NCI-H345 (cell line): ENCODE results near the gene ZNF682.
"Not testable (repeated sequence)": the region's sequence is repeated elsewhere in the genome, so short reads cannot be mapped to it uniquely, and the experiment has no call there.

Source experiments
- DNase-seq: peaks from one replicate; lab custom pipeline; 2025; lab: John Stamatoyannopoulos, UW

ZNF682 gene

DNA sequence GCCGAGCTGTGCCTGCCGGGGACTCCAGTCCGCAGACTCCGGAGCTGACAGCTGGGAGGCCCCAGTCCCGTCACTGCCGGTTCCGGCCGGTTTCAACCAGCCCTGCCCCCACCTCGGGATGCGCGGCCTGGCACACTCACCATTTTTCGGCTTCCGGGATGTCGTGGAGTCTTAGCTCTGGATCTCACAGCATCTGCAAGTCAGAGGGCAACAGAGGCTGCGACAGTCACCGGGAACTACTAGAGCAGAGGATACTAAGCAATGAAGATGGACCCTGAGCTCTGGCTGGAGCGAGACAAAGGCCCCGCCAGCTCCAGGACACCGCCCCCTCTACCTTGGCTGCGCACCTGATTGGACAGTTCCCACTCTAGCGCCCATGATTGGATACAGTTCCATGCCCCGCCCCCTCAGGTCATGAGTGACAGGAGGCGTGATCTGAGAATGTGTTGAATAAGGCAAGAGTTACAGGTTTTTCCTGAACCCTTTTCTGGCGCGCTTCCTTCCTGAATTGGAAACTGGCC lies at the start of gene ZNF682:
Gene ZNF682 (minus strand): TSS at position 303 of the 521 bp plus-strand sequence. CDS start 160 bp downstream, at position 143.
- DNase-seq, result peak; percentile 82

DNA sequence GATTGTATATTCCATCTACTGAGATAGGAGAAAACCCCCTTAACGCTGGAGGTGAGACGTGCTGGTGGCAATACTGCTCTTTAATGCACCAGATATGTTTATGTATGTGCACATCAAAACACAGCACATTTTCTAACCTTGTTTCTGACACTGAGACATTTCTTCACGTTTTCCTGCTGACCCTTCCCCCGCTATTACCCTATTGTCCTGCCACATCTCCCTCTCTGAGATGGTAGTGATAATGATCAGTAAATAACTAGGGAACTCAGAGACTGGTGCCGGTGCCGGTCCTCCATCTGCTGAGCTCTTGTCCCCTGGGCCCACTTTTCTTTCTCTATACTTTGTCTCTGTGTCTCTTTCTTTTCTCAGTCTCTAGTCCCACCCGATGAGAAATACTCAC lies 43.6 kb upstream of the ZNF682 start:
- DNase-seq, result not testable (repeated sequence)

DNA sequence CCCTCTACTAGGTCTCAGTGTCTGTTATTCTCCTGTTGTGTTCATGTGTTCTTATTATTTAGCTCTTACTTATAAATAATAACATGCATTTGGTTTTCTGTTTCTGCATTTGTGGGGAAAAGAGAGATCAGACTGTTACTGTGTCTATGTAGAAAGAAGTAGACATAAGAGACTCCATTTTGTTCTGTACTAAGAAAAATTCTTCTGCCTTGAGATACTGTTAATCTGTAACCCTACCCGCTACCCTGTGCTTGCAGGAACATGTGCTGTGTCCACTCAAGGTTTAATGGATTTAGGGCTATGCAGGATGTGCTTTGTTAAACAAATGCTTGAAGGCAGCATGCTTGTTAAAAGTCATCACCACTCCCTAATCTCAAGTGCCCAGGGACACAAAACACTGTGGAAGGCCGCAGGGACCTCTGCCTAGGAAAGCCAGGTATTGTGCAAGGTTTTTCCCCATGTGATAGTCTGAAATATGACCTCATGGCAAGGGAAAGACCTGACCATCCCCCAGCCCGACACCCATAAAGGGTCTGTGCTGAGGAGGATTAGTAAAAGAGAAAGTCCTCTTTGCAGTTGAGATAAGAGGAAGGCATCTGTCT lies 43.0 kb upstream of the ZNF682 start:
- not testable (repeated sequence) for DNase-seq

DNA sequence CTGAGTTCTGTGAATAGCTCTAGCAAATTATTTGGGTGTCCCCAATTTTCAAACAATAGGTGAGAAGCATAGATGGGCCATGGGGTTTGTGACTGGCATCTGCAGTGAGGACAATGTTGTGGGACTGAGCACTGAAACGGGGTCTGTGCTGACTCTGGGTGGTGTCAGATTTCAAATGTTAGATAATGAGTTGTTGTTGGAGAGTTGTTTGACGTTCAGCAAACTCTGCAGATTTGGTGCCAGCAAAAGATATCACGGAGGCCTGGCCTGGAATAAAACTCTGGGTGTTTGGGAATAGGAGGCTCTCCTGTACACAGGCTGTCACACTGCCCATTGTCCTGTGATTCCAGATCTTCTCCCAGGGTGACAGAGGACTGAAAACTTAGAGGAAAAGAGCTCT lies 41.4 kb upstream of the ZNF682 start:
- no peak for DNase-seq

DNA sequence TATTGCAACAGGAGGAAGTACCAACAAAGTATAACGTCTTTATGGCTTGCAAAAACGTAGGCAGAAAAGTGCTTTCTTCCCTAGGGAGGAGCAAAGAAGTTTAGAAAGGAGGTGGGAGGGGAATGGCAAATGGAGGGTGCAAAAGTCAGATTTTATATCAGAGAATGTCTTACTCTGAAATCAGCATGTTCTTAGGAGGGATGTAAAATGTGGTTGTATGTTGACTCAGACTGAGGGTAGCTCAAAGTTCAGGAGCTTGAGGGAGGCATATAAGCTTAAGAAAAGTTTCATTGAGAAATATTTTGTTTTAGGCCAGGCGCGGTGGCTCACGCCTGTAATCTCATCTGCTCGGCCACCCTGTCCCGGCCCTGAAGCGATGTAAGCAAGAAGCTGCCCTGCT lies 40.2 kb upstream of the ZNF682 start:
- DNase-seq, result no peak

DNA sequence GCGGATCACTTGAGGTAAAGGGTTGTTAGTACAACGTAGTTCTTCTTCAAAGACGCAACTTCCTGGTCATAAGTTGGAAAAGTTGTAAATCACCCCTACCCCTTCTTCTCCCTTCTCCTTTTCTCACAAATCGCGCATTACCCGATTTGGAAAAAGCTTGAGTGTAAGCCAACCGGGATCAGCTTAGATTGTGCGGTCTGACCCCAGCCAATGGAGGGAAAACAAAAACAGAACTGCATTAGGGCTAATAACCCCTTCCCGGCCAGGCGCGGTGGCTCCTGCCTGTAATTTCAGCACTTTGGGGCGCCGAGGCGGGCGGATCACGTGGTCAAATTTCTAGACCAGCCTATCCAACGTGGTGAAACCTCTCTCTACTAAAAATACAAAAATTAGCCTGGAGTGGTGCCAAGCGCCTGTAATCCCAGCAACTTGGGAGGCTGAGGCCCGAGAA lies 39.3 kb upstream of the ZNF682 start:
- DNase-seq, result no peak

DNA sequence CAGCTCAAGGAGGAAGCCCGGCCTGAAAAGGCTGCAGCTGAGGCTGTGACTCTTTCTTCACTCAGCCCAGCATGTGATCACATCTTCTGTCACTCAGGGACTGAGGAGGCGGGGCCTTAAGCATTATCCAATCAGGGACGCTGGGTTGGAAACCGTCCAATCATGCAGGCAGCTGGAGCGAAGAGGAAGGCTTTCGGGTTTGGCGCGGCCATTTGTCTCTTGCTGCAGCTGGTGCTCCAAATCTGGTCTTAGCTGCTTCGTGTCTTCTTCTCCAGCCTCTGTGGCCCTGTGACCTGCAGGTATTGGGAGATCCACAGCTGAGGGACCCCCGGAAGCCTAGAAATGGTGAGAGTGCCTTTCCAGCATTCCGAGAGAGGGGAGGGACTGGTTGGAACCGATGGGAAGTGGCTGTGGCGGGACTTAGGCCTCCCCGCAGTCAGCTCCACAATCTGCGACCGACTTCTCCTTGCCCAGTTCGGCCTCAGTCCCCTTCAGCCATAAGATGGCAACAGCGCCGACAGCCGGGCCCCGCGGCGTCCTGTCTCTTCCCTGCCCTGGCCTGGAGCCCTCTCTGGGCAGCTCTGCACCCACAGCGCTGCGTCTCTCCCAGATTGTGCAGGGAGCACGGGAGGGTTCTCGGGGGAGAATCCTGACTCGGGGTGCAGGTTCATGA lies 38.6 kb upstream of the ZNF682 start, which contains the start of gene ZNF90:
Gene ZNF90 (plus strand): TSS at position 210 of the 673 bp plus-strand sequence. CDS start 133 bp downstream, at position 343.
- DNase-seq, result no peak

DNA sequence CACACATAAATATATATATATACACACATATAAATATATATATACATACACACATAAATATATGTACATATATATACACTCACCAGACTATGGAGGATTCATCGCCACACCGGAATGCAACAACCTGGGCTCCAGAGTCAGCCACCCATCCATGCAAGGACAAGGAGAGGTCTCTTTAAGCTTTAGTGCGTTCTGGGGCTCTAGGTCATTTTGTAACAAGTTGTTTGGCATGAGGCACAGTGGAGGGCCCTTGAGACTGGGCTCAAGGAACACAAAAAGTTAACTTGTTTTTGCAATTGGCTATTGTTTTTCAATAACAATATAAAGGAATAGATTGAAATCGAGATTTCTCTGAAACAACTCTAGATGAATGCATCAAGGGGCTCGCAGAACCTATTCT lies 33.6 kb upstream of the ZNF682 start:
- no peak for DNase-seq

DNA sequence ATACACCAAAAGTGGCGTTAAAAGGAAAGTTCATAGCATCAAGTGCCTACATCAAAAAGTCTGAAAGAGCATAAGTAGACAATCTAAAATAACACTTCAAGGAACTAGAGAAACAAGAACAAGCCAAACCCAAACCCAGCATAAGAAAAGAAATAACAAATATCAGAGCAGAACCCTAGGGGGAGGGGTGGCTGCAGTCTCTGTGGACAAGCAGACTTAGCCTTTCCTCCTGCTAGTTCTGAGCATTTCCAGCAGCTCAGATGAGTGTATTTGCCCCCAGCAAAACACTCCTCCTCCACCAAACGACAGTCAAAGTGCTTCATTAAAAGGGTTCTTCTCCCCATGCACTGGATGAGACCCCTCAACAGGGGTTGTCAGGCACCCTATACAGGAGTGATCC lies 31.4 kb upstream of the ZNF682 start:
- DNase-seq, result no peak

DNA sequence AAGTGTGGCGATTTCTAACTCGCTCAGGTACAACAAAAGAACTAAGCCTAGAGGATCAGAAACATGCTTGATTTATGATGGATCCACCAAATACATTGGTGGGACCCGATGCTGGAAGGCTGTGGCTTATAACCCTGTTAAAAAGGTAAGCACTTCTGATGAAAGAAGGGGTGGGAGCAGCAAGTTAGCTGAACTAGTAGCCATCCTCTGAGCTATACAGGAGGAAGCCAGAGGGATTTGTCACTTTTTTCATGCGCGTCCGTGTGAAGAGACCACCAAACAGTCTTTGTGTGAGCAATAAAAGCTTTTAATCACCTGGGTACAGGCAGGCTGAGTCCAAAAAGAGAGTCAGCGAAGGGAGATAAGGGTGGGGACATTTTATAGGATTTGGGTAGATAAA lies 29.3 kb upstream of the ZNF682 start:
- DNase-seq, result not testable (repeated sequence)

DNA sequence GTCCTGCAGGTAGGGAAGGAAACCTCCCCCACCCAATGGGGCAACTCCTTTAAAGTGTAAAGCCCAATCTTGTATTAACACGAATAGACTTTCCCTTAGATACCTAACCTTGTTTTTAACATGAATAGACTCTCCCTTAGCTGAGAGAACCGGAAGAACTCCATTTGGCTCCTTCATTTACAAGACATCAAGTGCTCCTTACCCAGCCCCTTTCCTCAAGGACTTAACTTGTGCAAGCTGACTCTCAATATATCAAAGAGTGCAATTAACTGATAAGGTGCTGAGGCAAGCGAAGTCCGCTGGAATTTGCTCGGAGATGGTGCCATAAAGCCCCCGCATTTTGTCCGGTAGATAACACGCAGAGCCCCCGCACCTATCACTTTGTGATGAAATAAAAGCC lies 28.6 kb upstream of the ZNF682 start:
- DNase-seq, result no peak

DNA sequence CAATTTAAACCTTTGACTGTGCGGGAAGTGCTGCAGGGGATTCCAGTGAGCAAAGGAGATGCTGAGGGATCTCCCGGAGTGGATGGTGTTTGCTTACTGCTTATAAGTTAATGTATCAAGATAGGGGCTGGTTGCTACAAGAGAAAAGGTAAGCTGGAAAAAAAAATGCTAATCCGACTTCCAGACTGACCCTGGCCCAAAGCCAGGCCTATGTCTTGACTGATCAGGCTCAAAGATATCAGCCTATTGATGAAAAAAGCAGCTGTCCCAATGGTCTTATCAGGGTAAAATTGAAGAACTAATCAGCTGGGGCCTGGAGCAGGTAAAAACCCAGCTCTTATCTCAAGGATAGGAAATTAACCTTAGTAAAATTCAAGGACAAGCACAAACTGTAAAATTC lies 27.6 kb upstream of the ZNF682 start:
- no peak for DNase-seq

DNA sequence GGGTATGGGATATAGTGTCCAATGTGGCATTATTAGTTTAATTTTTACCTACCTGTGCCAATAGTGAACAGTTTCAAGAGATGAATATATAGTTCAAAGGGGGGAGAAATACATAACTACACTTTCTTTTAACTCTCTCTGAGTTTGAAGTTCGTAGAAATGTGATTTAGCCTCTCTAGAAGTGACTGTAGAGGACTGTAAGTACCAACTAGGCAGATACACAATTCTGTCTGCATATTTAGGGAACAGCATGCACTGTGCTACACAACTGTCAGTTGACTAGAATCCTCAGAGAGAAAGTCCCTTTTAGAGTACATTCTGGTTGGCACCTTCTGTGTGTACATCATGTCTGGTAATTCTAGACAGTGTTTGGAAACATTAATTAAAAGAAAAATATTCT lies 21.0 kb upstream of the ZNF682 start:
- no peak for DNase-seq

DNA sequence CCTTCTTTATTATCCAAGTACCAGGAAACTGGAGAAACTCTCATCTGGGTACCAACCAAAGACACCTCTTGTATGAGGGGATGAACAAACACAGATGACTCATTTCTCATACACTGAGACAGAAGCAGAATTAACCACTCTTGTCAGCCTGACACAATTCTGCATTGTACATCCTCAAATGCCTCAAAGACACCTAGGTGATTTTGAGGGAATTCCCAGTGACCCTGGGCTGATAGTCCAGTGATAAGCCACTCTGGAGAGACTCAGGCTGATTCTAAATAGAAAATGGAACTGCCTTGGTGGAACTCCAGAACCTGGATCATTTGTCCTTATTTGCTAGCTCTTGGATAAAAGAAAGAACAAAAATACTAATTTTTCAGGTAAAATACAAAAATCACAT lies 19.4 kb upstream of the ZNF682 start:
- not testable (repeated sequence) for DNase-seq

DNA sequence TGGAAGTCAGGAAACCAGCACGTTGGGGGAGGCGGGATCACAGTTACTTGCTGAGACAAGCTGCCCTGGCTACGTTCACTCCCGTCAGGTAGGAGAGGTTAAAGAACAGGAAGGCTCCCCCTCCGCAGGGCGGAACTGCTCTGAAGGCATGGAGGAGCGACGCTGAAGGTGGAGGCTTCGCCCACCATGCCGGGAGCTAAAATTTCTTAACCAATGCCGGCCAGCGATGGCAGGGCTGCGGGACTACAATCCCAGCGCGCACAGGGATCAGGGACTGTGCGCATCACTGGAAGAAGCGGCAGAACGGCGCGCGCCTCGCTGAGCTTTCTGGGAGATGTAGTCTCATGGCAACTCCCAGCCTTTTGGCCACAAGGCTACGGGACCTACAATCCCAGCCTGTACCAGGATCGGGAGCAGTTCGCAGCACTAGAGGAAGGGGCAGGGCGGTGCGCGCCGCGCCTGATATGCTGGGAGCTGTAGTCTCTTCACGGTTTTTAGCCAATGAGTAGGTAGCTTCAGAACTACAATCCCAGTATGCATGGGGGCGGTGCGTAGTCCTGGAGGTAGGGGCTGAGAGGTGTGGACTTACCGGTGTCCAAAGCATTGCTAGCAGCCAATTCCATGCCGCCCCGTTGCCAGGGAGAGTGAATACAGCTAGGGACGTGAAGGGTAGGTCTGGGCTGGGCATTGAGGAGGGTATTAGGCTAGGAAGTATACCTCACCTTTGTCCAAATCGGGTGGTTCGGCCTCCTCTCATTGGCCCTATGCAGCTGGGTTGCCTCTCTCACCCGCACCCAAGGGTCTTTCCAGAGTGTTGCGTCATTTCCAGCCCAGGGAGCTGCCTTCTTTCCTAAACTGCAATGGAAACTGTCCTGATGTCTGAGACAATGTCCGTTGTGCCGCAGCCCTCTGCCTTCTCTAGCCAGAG lies 12.8 kb upstream of the ZNF682 start:
- peak; percentile 82 for DNase-seq

DNA sequence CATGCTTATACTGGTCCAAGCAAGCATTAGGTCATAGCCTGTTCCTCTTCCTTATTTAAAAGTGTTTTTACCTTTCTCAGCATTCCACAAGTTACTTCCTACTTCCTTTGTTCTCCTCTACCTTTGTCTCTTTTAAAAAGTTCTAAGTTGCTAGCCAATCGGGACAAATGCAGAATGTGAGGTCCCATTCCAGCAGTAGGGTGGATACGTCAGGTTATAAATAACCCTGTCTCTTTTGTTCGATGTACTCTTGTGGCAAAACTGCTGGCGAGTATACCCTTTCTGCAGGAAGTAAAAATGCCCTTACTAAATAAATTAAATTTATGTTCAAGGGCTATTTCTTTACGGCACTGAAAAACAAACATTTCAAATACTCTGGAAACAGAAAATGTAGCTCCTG lies 6.4 kb upstream of the ZNF682 start:
- not testable (repeated sequence) for DNase-seq

DNA sequence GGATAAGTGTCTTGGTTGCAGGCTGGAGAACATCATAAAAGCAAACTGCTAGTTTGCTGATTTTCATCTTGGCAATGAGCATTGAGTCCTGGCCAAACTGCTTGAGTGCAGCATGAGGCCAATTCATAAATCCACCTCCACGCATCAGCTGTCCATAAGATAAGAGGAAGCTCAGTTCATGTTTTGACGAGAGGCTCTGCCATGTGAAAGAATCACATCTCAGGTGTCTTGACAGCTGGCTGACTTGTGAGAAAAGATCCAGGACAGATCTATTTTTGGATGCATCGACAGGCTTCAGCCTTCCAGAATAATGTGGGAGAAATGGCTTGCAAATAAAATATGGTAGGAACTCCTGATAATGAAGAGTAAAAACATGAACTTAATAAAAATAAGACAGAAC lies 5.4 kb upstream of the ZNF682 start:
- DNase-seq, result no peak

DNA sequence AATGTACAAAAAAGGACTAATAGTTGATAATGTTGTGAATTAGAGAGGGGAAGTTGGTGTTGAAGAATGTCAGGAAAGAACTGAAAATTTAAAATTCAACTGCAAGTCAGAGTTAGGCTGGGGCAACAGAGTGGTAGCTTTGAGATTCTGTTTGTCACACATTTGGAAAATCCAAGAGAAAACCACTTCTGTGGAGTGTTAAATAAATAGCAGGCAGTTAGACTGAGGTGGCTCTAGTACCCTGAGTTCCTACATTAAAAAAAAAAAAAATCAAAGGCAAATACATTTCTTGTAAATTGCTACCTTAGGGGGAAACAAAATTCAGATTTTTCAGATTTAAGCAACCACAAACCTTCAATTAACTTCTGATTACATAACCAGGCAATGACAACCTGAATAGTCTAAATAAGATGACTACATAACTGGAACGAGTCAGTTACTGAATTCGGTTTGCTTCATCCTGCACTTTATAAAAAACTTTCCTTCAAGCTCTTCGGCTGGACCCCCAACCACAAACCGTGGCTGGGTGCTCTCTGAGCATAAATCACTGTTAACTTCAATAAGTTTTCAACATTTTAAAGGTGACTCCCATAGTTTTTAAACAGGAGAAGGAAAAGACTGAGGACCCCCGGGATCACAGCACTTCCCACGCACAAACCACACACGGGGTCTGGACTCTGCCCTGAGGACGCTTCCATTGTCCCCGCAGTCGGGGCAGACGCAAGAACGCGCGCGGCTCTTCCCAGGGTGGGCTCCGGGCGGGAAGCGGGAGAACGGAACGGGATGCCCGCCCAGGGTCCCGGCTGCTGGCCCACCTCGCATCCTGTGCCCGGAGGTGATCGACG lies 725 bp downstream of the ZNF682 start:
- DNase-seq, result no peak

DNA sequence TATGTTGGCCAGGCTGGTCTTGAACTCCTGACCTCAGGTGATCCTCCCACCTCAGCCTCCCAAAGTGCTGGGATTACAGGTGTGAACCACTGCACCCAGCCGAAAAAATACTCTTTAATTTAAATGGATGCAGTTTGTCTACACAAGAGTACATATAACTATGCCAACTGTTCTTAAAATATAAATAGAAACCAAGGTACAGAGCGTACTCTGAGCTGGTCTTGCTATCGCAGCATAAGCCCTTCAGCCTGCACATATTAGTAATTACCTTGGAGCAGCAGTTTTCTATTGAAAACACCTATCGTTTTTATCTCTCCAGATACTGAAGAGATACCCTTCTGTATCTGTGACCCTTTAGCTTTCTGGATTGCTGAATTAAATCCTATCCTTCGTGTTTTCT lies 3.4 kb downstream of the ZNF682 start:
- no peak for DNase-seq

DNA sequence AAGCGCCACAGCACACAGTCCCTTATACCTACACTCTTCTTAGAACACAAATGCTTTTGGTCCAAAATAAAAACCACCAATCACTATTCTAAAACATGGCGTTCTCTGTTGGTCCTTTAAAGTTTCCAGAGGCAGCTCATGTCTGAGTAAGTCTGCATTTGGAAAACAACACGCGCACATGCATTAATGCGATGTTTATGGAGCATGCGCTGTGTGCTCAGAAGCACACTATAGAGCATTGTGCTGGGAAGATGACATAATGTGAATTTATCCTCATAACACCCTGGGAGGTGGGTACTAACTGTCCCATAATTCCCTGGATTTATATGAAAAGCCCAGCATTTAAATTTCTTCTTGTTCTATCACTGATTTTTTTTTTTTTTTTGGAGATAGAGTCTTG lies 10.7 kb downstream of the ZNF682 start:
- no peak for DNase-seq

DNA sequence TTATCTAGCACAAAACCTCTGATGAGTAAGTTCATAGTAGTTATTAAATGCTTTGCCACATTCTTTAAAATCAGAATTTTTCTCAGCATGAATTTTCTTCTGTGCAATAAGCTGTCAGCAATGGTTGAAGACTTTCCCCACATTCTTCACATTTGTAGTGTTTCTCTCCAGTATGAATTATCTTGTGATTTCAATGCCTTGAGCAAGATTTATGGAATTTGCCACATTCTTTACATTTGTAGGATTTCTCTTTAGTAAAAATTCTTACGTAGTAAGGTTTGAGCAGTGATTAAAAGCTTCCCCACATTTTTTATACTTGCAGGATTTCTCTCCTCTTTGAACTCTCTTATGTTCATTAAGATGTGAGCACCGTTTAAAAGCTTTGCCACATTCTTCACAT lies 33.6 kb downstream of the ZNF682 start:
- no peak for DNase-seq
